CD14-positive monocyte (primary cell): ENCODE data around the gene DNPEP. TPM values are rescaled to one million over a fixed set of nuclear protein-coding genes. Genes with fewer than 3 reads are reported as not detected.

Experiments used
- DNase-seq, 3 donors: peaks; one replicate each; pipeline ENCODE4 v3.0.0-alpha.2; 2011 to 2022
- H2AFZ ChIP-seq: 2 replicates; pipeline ENCODE4 v1.6.0; 2012; ENCODE audit warnings: mild to moderate bottlenecking, low read depth, low read length, inconsistent platforms; ENCODE audit not compliant: insufficient read depth, poor library complexity, severe bottlenecking
- H3K27ac ChIP-seq, 2 donors: 1 replicate in 1 of 2; 2 replicates in 1 of 2; pipeline ENCODE4 v1.5.1; 2012 to 2013; ENCODE audit warnings: low read length in 2 of 2, control low read depth in 1 of 2, inconsistent platforms in 1 of 2, low read depth in 1 of 2, mild to moderate bottlenecking in 1 of 2
- H3K27me3 ChIP-seq, 2 donors: one replicate each; pipeline versions ENCODE4 v1.6.0 to v1.6.1; 2011 to 2013; ENCODE audit warnings: low read length in 2 of 2; ENCODE audit not compliant: control insufficient read depth in 2 of 2, insufficient read depth in 2 of 2
- H3K36me3 ChIP-seq, 2 donors: replicated peaks in 1 of 2; 1 replicate in 1 of 2; 2 replicates in 1 of 2; pipeline versions ENCODE4 v1.5.1 to v1.6.1; 2012 to 2013; ENCODE audit warnings: low read length in 2 of 2, control low read depth in 1 of 2, inconsistent platforms in 1 of 2, mild to moderate bottlenecking in 1 of 2; ENCODE audit not compliant: insufficient read depth in 2 of 2, control insufficient read depth in 1 of 2
- H3K4me1 ChIP-seq, 2 donors: 1 replicate in 1 of 2; 2 replicates in 1 of 2; pipeline versions ENCODE4 v1.5.1 to v1.6.1; 2012 to 2013; ENCODE audit warnings: low read length in 2 of 2, control low read depth in 1 of 2, inconsistent platforms in 1 of 2, mild to moderate bottlenecking in 1 of 2, moderate library complexity in 1 of 2; ENCODE audit not compliant: insufficient read depth in 2 of 2, control insufficient read depth in 1 of 2
- H3K4me2 ChIP-seq: replicated peaks from 2 replicates; pipeline ENCODE3; 2012; ENCODE audit warnings: low read length, moderate library complexity, mild to moderate bottlenecking; ENCODE audit not compliant: poor library complexity, severe bottlenecking; ENCODE audit errors: extremely low read depth
- H3K4me3 ChIP-seq, 3 experiments: fragments of 200-600 bp in 1 of 3; sonication (generic) in 1 of 3; replicated peaks in 1 of 3; 1 replicate in 2 of 3; 2 replicates in 1 of 3; pipeline ENCODE4 v1.5.1; 2011 to 2013; ENCODE audit warnings: low read length in 3 of 3, mild to moderate bottlenecking in 3 of 3, control low read depth in 2 of 3, low read depth in 2 of 3, inconsistent platforms in 1 of 3, moderate library complexity in 1 of 3
- H3K79me2 ChIP-seq: 2 replicates; pipeline ENCODE4 v1.6.0; 2012; ENCODE audit warnings: mild to moderate bottlenecking, control low read depth, inconsistent platforms, low read length, moderate library complexity; ENCODE audit not compliant: insufficient read depth
- H3K9ac ChIP-seq: 2 replicates; pipeline ENCODE4 v1.6.0; 2017; ENCODE audit warnings: low read length, mild to moderate bottlenecking; ENCODE audit not compliant: insufficient read depth, poor library complexity, severe bottlenecking
- H3K9me3 ChIP-seq, 2 donors: replicated peaks in 1 of 2; 1 replicate in 1 of 2; 2 replicates in 1 of 2; pipeline versions ENCODE4 v1.5.1 to v1.6.1; 2012 to 2013; ENCODE audit warnings: low read length in 2 of 2, control low read depth in 1 of 2; ENCODE audit not compliant: control insufficient read depth in 1 of 2, insufficient read depth in 1 of 2
- H4K20me1 ChIP-seq: 2 replicates; pipeline ENCODE4 v1.6.0; 2012; ENCODE audit warnings: mild to moderate bottlenecking, low read length, control low read depth, moderate library complexity; ENCODE audit not compliant: insufficient read depth
- H3K27ac Mint-ChIP-seq, 7 donors: one replicate each; pipeline ENCODE4 v1.8.0; 2020; ENCODE audit warnings: mild to moderate bottlenecking in 7 of 7, mixed read lengths in 7 of 7, moderate library complexity in 6 of 7, inconsistent platforms in 2 of 7
- H3K27me3 Mint-ChIP-seq, 3 donors: one replicate each; pipeline ENCODE4 v1.8.0; 2021 to 2022; ENCODE audit warnings: low read depth in 3 of 3, mild to moderate bottlenecking in 3 of 3, mixed read lengths in 3 of 3, moderate library complexity in 3 of 3, inconsistent platforms in 1 of 3
- H3K36me3 Mint-ChIP-seq, 2 donors: one replicate each; pipeline ENCODE4 v1.8.0; 2020; ENCODE audit warnings: mixed read lengths in 2 of 2, inconsistent platforms in 1 of 2, mild to moderate bottlenecking in 1 of 2
- H3K4me1 Mint-ChIP-seq: one replicate; pipeline ENCODE4 v1.8.0; 2020; ENCODE audit warnings: mild to moderate bottlenecking, mixed read lengths
- H3K4me3 Mint-ChIP-seq, 2 donors: one replicate each; pipeline ENCODE4 v1.8.0; 2020; ENCODE audit warnings: mild to moderate bottlenecking in 2 of 2, mixed read lengths in 2 of 2, moderate library complexity in 1 of 2
- H3K9me3 Mint-ChIP-seq, 7 donors: one replicate each; pipeline ENCODE4 v1.8.0; 2020 to 2022; ENCODE audit warnings: mixed read lengths in 7 of 7, mild to moderate bottlenecking in 6 of 7, moderate library complexity in 6 of 7, inconsistent platforms in 2 of 7
- CTCF ChIP-seq: fragments of 200-600 bp; IDR thresholded peaks from one replicate; pipeline ENCODE4 v1.8.0; 2022; ENCODE audit warnings: antibody characterized with exemption, mild to moderate bottlenecking
- whole genome bisulfite sequencing: methylation state at CpG from one replicate; pipeline ENCODE4 v1.1.5; 2013; ENCODE audit warnings: missing lambda C conversion rate; ENCODE audit not compliant: insufficient coverage; 5-methylcytosine and 5-hydroxymethylcytosine counted together
- intact Hi-C, 2 donors: fragments of 100-400 bp; cut with micrococcal nuclease; formaldehyde crosslinking; loops; one replicate each; pipeline versions ENCODE4 v1.15.0 to v1.15.1; 2023
- polyA plus RNA-seq, 3 donors: library from polyadenylated mRNA; depleted of rRNA in 1 of 3; unstranded in 2 of 3; stranded (reverse) in 1 of 3; fragments of 300-500 nt in 2 of 3; fragments of >200 nt in 1 of 3; fragmentation: Illumina TruSeq in 2 of 3; gene quantifications; 1 replicate in 2 of 3; 2 replicates in 1 of 3; pipeline ENCODE4 v1.2.3, GENCODE V29; 2012 to 2021

The DNPEP gene
- polyA plus RNA-seq, 3 donors, result 51.6 to 83.1 (median 60.6) TPM

- Mint-ChIP-seq H3K27me3 (peaks cover 0 to 2% (median 1%) of the 10 kb centered on the region in 3 donors), H3K4me1 (peaks cover 4% of the 10 kb centered on the region)
- WGBS, result 100% methylated on average over 1 of the region's 2 CpGs
Measured at GRCh38 chr2:219369447-219369861, 18.3 kb downstream of the DNPEP start.

GRCh38 chr2:219368690-219369191, 19.0 kb downstream of the DNPEP start:
- Mint-ChIP-seq H3K4me3 (no peak overlapping the region), H3K27ac (no peak overlapping the region), H3K9me3 (no peaks in the 10 kb centered on the region), H3K4me1 (peaks cover 4% of the 10 kb centered on the region), H3K36me3 (peaks cover 4 to 10% of the 10 kb centered on the region in 2 donors), H3K27me3 (peaks cover 0 to 2% (median 1%) of the 10 kb centered on the region in 3 donors)
- H3K4me3 ChIP-seq, result no peak overlapping the region
- intact Hi-C loops, result no loop called here
- H2AFZ ChIP-seq, result no peak overlapping the region
- no peak overlapping the region for H3K27ac ChIP-seq
- 80% methylated on average over 1 of the region's 3 CpGs for WGBS
- H3K4me2 ChIP-seq, result no peak overlapping the region
- no peaks in the 10 kb centered on the region for H3K4me1 ChIP-seq
- H3K9me3 ChIP-seq, result no peaks in the 10 kb centered on the region
- no peaks in the 10 kb centered on the region for H3K79me2 ChIP-seq
- no peaks in the 10 kb centered on the region for H4K20me1 ChIP-seq
- H3K27me3 ChIP-seq, result no peaks in the 10 kb centered on the region
- TF ChIP-seq CTCF, result no peak
- DNase-seq, result no peak
- H3K36me3 ChIP-seq, result peaks cover 4 to 5% of the 10 kb centered on the region in 2 donors
- H3K9ac ChIP-seq, result no peak overlapping the region

More at GRCh38 chr2:219369447-219369861, 18.3 kb downstream of the DNPEP start:
- H3K79me2 ChIP-seq, result no peaks in the 10 kb centered on the region
- DNase-seq, result no peak
- no peak overlapping the region for H3K4me2 ChIP-seq
- no peaks in the 10 kb centered on the region for H3K27me3 ChIP-seq
- no peaks in the 10 kb centered on the region for H3K9me3 ChIP-seq
- TF ChIP-seq CTCF, result no peak
- H4K20me1 ChIP-seq, result no peaks in the 10 kb centered on the region
- Mint-ChIP-seq H3K27ac (no peak overlapping the region), H3K9me3 (no peaks in the 10 kb centered on the region), H3K36me3 (peaks cover 11 to 17% of the 10 kb centered on the region in 2 donors), H3K4me3 (no peak overlapping the region)
- intact Hi-C loops, result no loop called here
- no peak overlapping the region for H3K9ac ChIP-seq
- H3K36me3 ChIP-seq, result peaks cover 11 to 12% of the 10 kb centered on the region in 2 donors
- H3K4me1 ChIP-seq, result no peaks in the 10 kb centered on the region
- no peak overlapping the region for H3K4me3 ChIP-seq
- no peak overlapping the region for H3K27ac ChIP-seq
- H2AFZ ChIP-seq, result no peak overlapping the region
